Testis (tissue), 2 donors: Measurements from ENCODE around the gene IGFBP7.

Experiments used
- CTCF ChIP-seq, 3 experiments: fragments of 450-650 bp in 2 of 3; fragments of 200-600 bp in 1 of 3; sonication (generic) in 1 of 3; IDR thresholded peaks; one replicate each; pipeline ENCODE4 v1.5.1; 2016 to 2019; ENCODE audit warnings: antibody characterized with exemption in 3 of 3, mild to moderate bottlenecking in 2 of 3, moderate library complexity in 1 of 3
- POLR2A ChIP-seq: fragments of 450-650 bp; IDR thresholded peaks from one replicate; pipeline ENCODE4 v1.6.1; 2017; ENCODE audit warnings: antibody characterized with exemption, mild to moderate bottlenecking, moderate library complexity

- TF ChIP-seq CTCF (IDR thresholded peaks at IDR 0.05) (no peak), POLR2A (no peak)
These were observed 10.8 kb downstream of the IGFBP7 start for GRCh38 chr4:57099363-57099762.
